CD4-positive, alpha-beta T cell (primary cell): ENCODE data around the gene GSE1. TPM values are rescaled to one million over a fixed set of nuclear protein-coding genes. Genes with fewer than 3 reads are reported as not detected.

Source experiments
- ATAC-seq: fragments of 200-7000 bp; cut with Tn5 transposase; one replicate; pipeline ENCODE4 v1.10.0; 2022; ENCODE audit warnings: mild to moderate bottlenecking; ENCODE audit not compliant: poor library complexity
- CTCF ChIA-PET: fragments of 350-600 bp; sonication (Branson Sonifier 250); formaldehyde crosslinking; loops from one replicate; lab custom pipeline; 2021; ENCODE audit warnings: antibody characterized with exemption, inconsistent platforms; lab: Charles Lee
- POLR2A ChIA-PET: fragments of 350-600 bp; sonication (Branson Sonifier 250); formaldehyde crosslinking; loops from one replicate; lab custom pipeline; 2021; ENCODE audit warnings: antibody characterized with exemption, inconsistent platforms; lab: Charles Lee
- DNase-seq, 14 experiments: peaks; one replicate each; pipeline ENCODE4 v3.0.0-alpha.2; 2013 to 2020; ENCODE audit warnings: mixed read lengths in 2 of 14
- H3K27ac ChIP-seq, 2 donors: one replicate each; pipeline versions ENCODE4 v1.5.1 to v1.7.0; 2013; ENCODE audit warnings: low read length in 2 of 2, low read depth in 1 of 2, mild to moderate bottlenecking in 1 of 2
- H3K27me3 ChIP-seq, 2 experiments: 1 replicate in 1 of 2; 2 replicates in 1 of 2; pipeline versions ENCODE4 v1.6.1 to v1.7.0; 2013; ENCODE audit warnings: low read length in 2 of 2, control low read depth in 1 of 2, mild to moderate bottlenecking in 1 of 2, moderate library complexity in 1 of 2; ENCODE audit not compliant: insufficient read depth in 2 of 2, control insufficient read depth in 1 of 2
- H3K36me3 ChIP-seq: one replicate; pipeline ENCODE4 v1.6.1; 2013; ENCODE audit warnings: low read length, control low read depth; ENCODE audit not compliant: insufficient read depth
- H3K4me1 ChIP-seq: one replicate; pipeline ENCODE4 v1.6.1; 2013; ENCODE audit warnings: low read length, control low read depth; ENCODE audit not compliant: insufficient read depth
- H3K4me3 ChIP-seq: one replicate; pipeline ENCODE4 v1.5.1; 2013; ENCODE audit warnings: mild to moderate bottlenecking, low read length, moderate library complexity
- H3K9me3 ChIP-seq, 2 experiments: 1 replicate in 1 of 2; 2 replicates in 1 of 2; pipeline versions ENCODE4 v1.6.1 to v1.7.0; 2013; ENCODE audit warnings: low read length in 2 of 2, mild to moderate bottlenecking in 2 of 2, control low read depth in 1 of 2, moderate library complexity in 1 of 2; ENCODE audit not compliant: control insufficient read depth in 1 of 2, insufficient read depth in 1 of 2
- H3K27ac Mint-ChIP-seq: one replicate; pipeline ENCODE4 v1.8.0; 2020; ENCODE audit warnings: mixed read lengths
- H3K27me3 Mint-ChIP-seq: one replicate; pipeline ENCODE4 v1.8.0; 2021; ENCODE audit warnings: mixed read lengths
- H3K36me3 Mint-ChIP-seq: one replicate; pipeline ENCODE4 v1.8.0; 2021; ENCODE audit warnings: low read depth, mixed read lengths
- H3K4me1 Mint-ChIP-seq: one replicate; pipeline ENCODE4 v1.8.0; 2021; ENCODE audit warnings: low read depth, mixed read lengths
- H3K4me3 Mint-ChIP-seq: one replicate; pipeline ENCODE4 v1.8.0; 2020; ENCODE audit warnings: mild to moderate bottlenecking, mixed read lengths
- H3K9me3 Mint-ChIP-seq: one replicate; pipeline ENCODE4 v1.8.0; 2020; ENCODE audit warnings: mixed read lengths
- CTCF ChIP-seq: fragments of 200-600 bp; IDR thresholded peaks from one replicate; pipeline ENCODE4 v1.8.0; 2022; ENCODE audit warnings: antibody characterized with exemption, mild to moderate bottlenecking
- intact Hi-C, 2 experiments: fragments of 100-400 bp; cut with DNase I in 1 of 2; cut with micrococcal nuclease in 1 of 2; formaldehyde crosslinking; loops; one replicate each; pipeline versions ENCODE4 v1.15.1 to v1.9.0; 2023 to 2025; cut with DNase I, micrococcal nuclease
- total RNA-seq, 174 experiments: library from RNA in 2 of 174; stranded (reverse) in 2 of 174; gene quantifications; one replicate each; pipeline ENCODE4 v1.2.3 and lab custom pipeline; 2021 to 2026

The GSE1 gene
- total RNA-seq, 2 experiments from 2014 or later: 11.7 to 13.7 TPM

GRCh38 chr16:85633888-85634287 is 20.8 kb downstream of the GSE1 start:
- H3K4me3 Mint-ChIP-seq: no peak overlapping the region
- H3K9me3 ChIP-seq: peaks cover 8 to 12% of the 10 kb centered on the region in 2 experiments
- ChIA-PET POLR2A (no interaction called here), CTCF (no interaction called here)
- no peaks in the 10 kb centered on the region for H3K36me3 Mint-ChIP-seq
- H3K9me3 Mint-ChIP-seq: no peaks in the 10 kb centered on the region
- peaks cover 6% of the 10 kb centered on the region for H3K36me3 ChIP-seq
- intact Hi-C loops: no loop called here
- peaks cover 3% of the 10 kb centered on the region for H3K4me1 Mint-ChIP-seq
- no peak for TF ChIP-seq CTCF
- no peak overlapping the region for H3K27ac ChIP-seq
- no peak overlapping the region for H3K27ac Mint-ChIP-seq
- no peak overlapping the region for H3K4me3 ChIP-seq
- no peaks in the 10 kb centered on the region for H3K27me3 ChIP-seq
- H3K27me3 Mint-ChIP-seq: no peaks in the 10 kb centered on the region
- DNase-seq (no peak), ATAC-seq (no peak)
- H3K4me1 ChIP-seq: peaks cover 12% of the 10 kb centered on the region

- Histone ChIP-seq H3K4me1 (peaks cover 12% of the 10 kb centered on the region), H3K36me3 (peaks cover 6% of the 10 kb centered on the region), H3K27ac (no peak overlapping the region), H3K9me3 (peaks cover 1 to 2% of the 10 kb centered on the region in 2 experiments), H3K27me3 (no peaks in the 10 kb centered on the region), H3K4me3 (no peak overlapping the region)
- CTCF ChIA-PET: no interaction called here
- Mint-ChIP-seq H3K4me3 (no peak overlapping the region), H3K27me3 (no peaks in the 10 kb centered on the region), H3K27ac (no peak overlapping the region), H3K4me1 (no peaks in the 10 kb centered on the region), H3K9me3 (no peaks in the 10 kb centered on the region), H3K36me3 (no peaks in the 10 kb centered on the region)
- TF ChIP-seq CTCF: no peak
- POLR2A ChIA-PET: no interaction called here
- ATAC-seq (no peak), DNase-seq (no peak)
- intact Hi-C loops: no loop called here
Observed at GRCh38 chr16:85634747-85635544, 21.8 kb downstream of the GSE1 start.

- ATAC-seq (no peak), DNase-seq (no peak)
- Mint-ChIP-seq H3K27ac (no peak overlapping the region), H3K9me3 (no peaks in the 10 kb centered on the region), H3K4me3 (no peak overlapping the region), H3K4me1 (no peaks in the 10 kb centered on the region), H3K36me3 (no peaks in the 10 kb centered on the region), H3K27me3 (no peaks in the 10 kb centered on the region)
- CTCF ChIA-PET: no interaction called here
- Histone ChIP-seq H3K4me1 (peaks cover 7% of the 10 kb centered on the region), H3K27ac (no peak overlapping the region), H3K27me3 (no peaks in the 10 kb centered on the region), H3K4me3 (no peak overlapping the region), H3K9me3 (no peaks in the 10 kb centered on the region), H3K36me3 (peaks cover 6% of the 10 kb centered on the region)
- no peak for TF ChIP-seq CTCF
- intact Hi-C loops: no loop called here
- POLR2A ChIA-PET: no interaction called here
Observed at GRCh38 chr16:85635545-85636140, 22.5 kb downstream of the GSE1 start.
